COLO829 (cell line): Measurements from ENCODE around the gene AGK.

Experiments used
- DNase-seq: peaks from one replicate; pipeline ENCODE4 v3.0.0; 2012; ENCODE audit warnings: low spot score

AGK gene

DNA sequence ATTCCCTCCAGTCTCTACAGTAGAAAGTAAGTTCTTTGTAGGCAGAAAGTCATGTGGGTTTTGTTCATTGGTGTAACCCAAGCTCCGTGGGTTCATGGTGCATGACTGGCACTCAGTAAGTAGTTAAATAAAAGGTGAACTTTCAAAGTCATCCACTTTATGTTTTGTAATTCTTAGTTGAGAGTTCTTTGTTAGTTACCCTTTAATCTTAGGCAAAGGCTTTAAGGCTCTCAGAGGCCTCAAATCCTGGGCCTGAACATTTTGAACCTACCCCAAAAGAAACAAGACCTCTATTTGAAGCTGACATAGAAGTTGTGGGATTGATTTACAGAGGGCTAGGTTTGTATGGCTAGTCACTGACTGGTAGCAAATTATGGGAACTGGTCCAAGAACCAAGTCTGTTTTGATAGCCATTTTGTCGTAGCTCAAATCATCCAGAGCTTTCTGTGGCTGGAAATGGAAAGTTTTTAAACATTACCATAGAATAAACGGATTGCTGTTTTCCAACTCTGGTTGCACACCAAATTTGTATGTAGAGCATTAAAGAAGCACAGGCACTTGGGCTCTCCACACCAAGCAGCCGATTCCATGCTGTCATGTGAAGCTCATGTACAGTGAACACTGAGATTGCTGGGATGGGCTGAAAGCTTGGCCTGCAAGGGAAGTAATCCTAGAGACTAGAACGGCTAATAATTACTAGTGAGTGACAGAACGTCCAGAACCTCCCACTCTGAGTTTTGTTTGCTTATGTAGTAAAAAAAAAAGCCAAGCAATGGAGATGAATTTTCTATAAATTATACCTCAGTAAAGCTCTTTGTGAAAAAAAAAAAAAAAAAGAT lies 97.3 kb downstream of the AGK start:
- no peak for DNase-seq

DNA sequence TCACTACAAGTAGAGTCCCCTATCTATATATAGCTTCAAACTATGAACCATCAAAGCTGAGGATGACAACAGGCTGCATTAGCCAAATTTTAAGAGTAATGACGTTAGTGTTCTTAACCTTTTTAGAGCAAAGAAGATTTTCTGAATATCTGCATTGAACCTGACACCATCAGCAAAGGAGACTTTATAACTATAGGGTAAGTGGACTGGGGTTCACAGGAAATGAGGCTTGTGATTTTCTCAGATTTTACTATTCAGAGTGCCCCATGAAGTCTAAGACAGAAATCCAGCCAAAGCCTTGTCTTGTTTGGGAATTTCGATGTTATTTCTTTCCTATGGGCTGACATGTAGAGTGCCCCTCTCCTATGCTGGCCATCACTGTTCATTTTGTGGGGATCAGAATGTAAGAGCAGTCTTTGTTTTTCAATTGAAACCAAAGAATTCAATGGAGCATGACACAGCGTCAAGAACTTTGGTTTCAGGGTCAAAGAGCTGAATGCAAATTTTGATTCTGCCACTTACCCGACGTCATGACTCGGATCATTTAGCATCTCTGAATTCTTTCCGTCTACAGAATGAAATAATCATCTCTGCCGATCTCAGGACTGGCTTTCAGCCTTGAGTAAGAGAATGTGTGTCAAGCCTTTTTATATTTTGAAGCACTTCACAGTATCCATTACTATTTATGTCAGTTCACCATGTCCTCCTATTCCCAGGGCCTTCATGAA lies 98.1 kb downstream of the AGK start:
- DNase-seq: no peak

DNA sequence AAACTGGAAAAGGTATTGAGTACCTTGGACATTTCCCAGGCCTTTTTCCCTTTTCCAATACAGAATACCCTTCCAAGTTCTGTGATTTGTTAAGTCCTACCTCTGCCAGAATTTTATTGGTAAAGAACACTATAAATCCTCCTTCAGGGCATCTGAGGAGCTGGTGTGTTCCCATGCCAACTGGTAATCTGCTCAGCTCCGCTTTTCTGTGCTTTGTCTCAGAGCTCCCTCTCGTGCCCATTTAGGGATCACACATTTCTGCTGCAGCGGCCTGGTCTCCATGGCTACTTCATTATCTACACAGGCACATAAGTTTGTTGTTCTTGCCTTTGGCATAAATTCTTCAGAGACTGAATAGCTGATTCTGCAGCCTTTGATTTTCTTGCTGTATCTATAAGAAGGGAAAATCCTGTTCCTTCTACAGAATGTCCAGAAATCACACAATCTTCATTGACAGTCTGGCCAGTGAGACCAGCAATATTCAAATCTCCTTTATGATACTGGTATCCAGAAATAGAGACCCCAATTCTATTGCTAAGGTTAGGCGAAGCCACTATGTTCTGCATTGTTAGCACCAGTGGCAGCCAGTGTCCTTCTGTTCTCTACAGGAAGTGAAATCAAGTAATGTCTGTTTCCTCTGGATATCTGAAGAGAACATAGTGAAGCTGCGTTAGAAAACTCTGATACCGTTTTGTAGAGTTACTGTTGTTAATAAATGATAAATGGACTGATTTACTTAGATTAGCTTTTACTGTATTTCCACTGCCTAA lies 98.8 kb downstream of the AGK start:
- peak; percentile 97 for DNase-seq

- no peak for DNase-seq
Measured at GRCh38 chr7:141651417-141651816, 100.2 kb downstream of the AGK start.

DNA sequence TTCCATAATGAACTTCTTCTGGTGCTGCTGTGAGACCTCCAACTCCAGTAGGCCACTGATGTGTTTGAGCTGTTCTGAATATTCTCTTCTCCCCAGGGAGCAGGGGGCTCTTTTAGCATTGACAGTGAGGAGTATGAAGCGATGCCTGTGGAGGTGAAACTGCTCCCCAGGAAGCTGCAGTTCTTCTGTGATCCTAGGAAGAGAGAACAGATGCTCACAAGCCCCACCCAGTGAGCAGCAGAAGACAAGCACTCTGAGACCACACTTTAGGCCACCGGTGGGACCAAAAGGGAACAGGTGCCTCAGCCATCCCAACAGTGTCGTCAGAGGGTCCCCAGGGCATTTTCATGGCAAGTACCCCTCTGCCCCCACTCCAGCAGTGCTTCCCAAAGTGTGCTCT lies 101.5 kb downstream of the AGK start:
- DNase-seq: no peak

DNA sequence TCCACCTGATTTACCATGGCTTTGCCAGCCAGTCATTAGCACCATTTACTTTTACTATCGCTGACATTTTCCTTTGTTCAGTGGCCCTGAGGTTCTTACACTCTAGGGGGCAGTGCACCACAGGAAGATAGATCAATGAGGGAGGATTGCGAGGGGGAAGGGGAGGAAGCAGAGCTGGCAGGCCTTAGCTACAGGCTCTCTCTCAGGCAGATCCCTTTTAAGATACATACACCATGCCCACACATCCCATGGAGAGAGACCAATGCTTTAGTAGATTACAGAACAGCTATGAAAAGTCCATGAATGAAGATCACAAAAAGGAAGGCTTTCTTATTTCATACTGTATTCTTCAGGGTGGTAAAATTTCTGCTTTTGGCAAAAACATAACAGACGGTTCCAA lies 103.3 kb downstream of the AGK start:
- peak; percentile 81 for DNase-seq

DNA sequence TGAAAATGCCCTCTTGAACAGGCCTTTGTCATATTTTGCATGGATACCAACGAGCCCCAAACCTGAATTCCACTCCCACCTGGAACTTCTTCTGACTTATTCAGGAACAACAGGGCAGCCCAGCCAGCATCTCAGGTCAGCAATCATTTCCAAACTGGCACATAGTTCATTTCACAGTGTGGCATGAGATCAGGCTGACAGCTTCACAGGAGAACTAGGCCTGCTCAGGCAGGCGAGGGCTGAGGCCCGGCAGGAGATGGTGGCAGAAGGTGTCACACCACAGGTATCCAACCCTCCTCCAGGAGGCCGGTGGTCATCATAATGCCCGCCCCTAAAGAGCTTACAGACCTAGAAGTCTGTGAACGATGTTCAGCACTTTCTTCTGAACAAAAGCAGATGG lies 108.3 kb downstream of the AGK start:
- DNase-seq: no peak

- DNase-seq: no peak
Measured at GRCh38 chr7:141660259-141660658, 109.0 kb downstream of the AGK start.

- peak; percentile 60 for DNase-seq
Measured at GRCh38 chr7:141663081-141663849, 112.1 kb downstream of the AGK start.

DNA sequence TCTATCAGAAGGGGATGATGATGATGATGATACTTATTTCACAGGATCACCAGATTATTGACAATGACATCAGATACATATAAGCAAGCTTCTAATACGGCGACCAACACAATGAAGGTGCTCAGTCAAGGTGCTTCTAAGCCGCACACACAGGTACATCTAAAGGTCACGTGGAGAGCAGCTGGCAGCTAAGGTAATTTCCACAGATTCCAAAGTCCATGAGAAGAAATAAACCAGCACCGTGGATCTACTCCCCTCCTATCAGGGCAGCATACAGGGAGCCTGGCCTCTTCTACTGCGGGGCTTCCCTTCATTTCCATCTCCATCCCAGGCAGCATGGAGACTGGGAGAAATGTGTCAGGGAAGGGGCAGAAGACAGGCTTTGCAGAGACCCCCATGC lies 113.2 kb downstream of the AGK start:
- DNase-seq: no peak

- no peak for DNase-seq
Measured at GRCh38 chr7:141665208-141666035, 114.2 kb downstream of the AGK start.

GRCh38 chr7:141666071-141666470 lies 114.9 kb downstream of the AGK start:
- no peak for DNase-seq

DNA sequence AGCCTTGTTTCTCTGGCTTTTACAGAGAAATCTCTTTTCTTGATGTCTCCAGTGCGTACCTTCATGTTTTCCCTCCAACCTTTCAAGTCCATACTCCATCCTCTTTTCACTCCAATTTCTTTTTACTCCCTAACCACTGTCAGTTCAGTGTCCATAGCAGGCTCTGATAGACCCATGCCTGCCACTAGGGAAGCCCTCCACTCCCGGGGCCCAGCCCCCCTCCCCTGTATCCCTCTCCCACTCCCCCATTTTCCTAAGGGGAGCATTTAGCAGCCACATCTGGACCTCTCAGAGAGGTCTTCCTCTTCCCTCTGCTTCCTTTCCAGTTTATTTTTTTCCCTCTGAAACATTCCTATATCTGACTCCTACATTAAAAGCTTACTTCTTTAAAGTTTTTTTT lies 117.6 kb downstream of the AGK start:
- no peak for DNase-seq

DNA sequence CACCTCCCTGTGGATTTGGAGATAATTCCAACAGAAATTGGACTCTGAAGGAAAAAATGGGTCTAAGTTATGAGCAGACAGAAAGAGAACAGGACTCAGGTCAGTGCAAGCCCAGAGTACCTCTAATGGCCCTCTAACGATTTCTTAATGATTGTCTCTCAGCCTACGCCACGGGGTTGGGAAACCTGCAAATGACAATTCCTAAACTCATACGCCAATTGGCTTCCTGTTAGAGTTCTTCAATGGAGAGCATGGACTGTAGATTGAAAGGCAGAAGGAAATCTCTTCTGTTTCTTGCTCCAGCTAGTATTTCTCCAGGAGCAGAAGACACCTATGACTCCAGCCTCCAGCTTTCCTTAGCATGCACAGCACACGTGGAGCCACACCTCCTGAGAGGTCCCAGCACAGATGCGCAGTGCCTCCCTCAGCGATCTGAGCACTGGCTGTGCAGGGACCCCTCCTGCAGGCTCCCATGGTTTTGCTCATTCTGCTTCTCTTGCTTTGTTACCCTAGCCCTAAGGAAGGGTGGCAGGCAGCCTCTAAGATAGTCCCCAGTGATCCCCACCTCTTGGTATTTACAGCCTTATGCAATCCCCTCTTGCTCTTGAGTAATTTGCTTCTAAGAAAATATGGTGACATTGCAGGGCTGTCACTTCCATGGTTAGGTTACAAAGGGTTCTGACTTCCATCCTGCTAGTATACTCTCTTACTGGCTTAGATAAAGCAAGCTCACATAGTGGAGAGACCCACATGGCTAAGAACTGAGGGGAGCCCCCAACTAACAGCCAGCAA lies 120.7 kb downstream of the AGK start:
- DNase-seq: no peak

- no peak for DNase-seq
Measured at GRCh38 chr7:141673346-141673745, 122.1 kb downstream of the AGK start.

- DNase-seq: no peak
Measured at GRCh38 chr7:141674171-141674671, 123.0 kb downstream of the AGK start.

DNA sequence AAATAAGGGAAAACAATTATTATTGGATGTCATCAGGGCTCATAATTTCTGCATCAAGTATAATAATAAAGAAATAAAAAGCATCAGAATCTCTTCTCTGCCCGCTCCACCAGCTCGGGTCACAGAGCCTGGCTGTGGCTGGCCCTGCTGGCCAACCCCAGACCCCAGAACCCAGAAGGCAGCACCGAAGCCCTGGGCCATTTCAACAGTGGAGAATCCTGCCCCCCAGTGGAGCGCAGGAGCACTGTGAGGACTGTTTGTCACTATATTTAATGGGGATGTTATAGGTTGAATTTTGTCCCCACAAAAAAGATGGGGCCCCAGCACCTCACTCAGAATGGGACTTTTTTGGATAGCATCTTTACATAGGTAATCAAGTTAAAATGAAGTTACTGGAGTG lies 123.5 kb downstream of the AGK start:
- no peak for DNase-seq

DNA sequence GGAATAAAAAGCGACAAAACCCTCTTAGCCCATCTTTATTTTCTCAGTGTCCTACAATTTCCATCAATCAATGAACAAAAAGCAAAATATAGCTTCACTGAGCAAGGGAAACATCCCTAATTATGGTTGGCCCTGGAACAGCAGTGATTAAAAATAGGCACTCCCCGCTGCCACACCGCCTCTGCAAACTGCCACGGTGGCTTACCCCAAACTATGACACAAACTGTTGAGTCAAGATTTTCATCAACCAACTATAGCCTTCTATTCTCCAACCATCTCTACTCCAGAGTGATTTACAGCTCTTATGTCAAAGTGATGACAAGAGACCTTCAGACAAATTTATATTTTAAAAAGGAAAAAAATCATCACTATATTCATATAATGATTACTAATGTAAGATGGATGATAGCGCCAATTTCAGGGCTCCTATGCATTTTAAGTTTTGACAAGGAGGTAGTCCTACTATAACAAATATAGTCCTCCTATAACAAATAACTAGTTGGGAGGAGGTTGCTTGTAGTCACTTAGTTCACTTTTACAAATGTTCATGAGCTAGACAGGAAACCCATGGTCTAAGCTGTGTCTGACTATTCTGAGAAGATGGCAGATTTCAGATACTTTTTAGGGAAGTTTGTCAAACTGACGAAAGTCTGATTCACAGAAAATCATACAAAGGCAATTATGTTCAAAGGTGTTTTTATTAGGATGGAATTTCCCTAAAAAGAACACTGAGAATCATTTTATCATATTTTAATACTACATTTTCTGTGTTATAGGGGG lies 124.4 kb downstream of the AGK start:
- no peak for DNase-seq

- DNase-seq: no peak
Measured at GRCh38 chr7:141676618-141677017, 125.4 kb downstream of the AGK start.
